ENCODE results near the gene LYRM9. TPM values are rescaled to one million over a fixed set of nuclear protein-coding genes. Genes with fewer than 3 reads are reported as not detected.

LYRM9 gene
- total and polyA plus RNA-seq, 4 donors: 7.0 to 15.3 (median 8.8) TPM

DNA sequence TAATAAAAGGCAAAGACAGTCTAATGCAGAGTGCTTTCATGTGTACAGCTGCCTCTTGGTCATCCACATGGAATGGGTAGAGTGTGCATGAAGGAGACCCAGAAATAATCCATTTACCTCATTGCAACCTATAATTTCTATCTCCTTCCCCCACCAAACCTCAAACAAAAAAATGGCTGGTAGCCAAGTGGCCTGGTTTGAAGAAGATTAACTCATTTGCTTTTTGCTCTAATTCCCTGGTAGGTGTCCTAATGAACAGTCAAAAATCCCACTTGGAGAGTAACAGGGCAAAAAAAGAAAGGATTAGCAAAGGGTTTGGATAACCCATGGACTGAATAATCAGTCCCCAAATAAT, 13.0 kb upstream of the LYRM9 start:
- peaks cover 0 to 2% (median 0%) of the 10 kb centered on the region in 4 donors for H3K9me3 ChIP-seq (ENCODE audit: control insufficient read depth in 4 of 4, insufficient read depth in 3 of 4, low read length in 3 of 4)
- no peaks in the 10 kb centered on the region for H3K27me3 ChIP-seq (ENCODE audit: control insufficient read depth in 3 of 3, insufficient read depth in 3 of 3, low read length in 2 of 3)
- no peaks in the 10 kb centered on the region for H3K36me3 ChIP-seq (ENCODE audit: control insufficient read depth in 4 of 4, insufficient read depth in 4 of 4, low read length in 4 of 4)
- no peak overlapping the region for H3K27ac ChIP-seq (ENCODE audit: low read depth in 1 of 2, low read length in 1 of 2)
- ATAC-seq (ENCODE audit: insufficient read depth, low FRiP score) (no peak), DNase-seq (no peak)
- H3K9ac ChIP-seq (ENCODE audit: insufficient read depth in 1 of 2, low read length in 2 of 2): no peak overlapping the region
- TF ChIP-seq, protein P1, sequence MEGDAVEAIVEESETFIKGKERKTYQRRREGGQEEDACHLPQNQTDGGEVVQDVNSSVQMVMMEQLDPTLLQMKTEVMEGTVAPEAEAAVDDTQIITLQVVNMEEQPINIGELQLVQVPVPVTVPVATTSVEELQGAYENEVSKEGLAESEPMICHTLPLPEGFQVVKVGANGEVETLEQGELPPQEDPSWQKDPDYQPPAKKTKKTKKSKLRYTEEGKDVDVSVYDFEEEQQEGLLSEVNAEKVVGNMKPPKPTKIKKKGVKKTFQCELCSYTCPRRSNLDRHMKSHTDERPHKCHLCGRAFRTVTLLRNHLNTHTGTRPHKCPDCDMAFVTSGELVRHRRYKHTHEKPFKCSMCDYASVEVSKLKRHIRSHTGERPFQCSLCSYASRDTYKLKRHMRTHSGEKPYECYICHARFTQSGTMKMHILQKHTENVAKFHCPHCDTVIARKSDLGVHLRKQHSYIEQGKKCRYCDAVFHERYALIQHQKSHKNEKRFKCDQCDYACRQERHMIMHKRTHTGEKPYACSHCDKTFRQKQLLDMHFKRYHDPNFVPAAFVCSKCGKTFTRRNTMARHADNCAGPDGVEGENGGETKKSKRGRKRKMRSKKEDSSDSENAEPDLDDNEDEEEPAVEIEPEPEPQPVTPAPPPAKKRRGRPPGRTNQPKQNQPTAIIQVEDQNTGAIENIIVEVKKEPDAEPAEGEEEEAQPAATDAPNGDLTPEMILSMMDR (IDR thresholded peaks at IDR 0.05; ENCODE audit: control extremely low read depth, extremely low read depth): no peak
- peaks cover 0 to 8% (median 0%) of the 10 kb centered on the region in 5 donors for H3K4me1 ChIP-seq (ENCODE audit: control insufficient read depth in 5 of 5, insufficient read depth in 5 of 5, low read length in 5 of 5)
- H3K4me3 ChIP-seq: no peak overlapping the region

DNA sequence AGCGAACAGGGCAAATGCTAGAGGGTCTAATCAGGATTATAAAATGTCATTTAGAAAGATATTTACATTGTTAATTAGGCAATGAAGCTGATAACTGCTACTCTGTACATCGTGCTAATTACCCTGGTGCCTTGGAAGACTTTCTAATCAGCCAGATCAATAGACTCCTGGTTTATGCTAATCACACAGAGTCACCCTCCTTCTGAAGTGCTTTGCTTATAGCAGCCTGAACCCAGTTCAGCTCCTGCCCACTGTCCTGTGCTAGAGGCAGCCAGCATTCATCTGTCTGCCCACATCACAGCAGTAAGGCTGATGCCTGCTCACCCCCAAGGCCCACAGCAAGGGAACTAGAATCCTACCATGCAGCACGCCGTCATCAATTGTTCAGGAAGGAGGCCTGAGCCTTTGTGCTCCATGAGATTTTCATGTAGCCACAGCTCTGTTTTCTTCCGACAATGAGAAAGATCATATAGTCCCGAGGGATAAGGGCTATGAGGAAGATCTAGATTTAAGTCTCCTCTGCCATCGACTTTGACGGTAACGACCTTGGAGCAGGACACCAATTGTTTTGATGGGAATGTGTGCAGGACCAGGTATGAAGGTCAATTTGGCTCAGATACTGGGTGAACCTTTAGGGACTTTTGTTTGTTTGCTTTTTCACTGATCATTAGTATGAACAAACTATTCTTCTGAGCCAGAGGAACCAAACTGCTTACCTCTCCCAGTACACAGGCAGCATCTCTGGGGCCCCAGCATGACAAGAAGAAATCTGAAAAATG, 12.5 kb upstream of the LYRM9 start:
- no peak for DNase-seq
- H3K4me1 ChIP-seq (ENCODE audit: control insufficient read depth in 5 of 5, insufficient read depth in 5 of 5, low read length in 5 of 5): peaks cover 0 to 8% (median 0%) of the 10 kb centered on the region in 5 donors
- no peaks in the 10 kb centered on the region for H3K36me3 ChIP-seq (ENCODE audit: control insufficient read depth in 4 of 4, insufficient read depth in 4 of 4, low read length in 4 of 4)
- H3K27me3 ChIP-seq (ENCODE audit: control insufficient read depth in 3 of 3, insufficient read depth in 3 of 3, low read length in 2 of 3): no peaks in the 10 kb centered on the region
- ATAC-seq (ENCODE audit: insufficient read depth, low FRiP score): no peak
- H3K4me3 ChIP-seq: no peak overlapping the region
- WGBS, 2 donors: 81 to 88% methylated on average over 9 of the region's 9 CpGs
- H3K9ac ChIP-seq (ENCODE audit: insufficient read depth in 1 of 2, low read length in 2 of 2): no peak overlapping the region
- H3K27ac ChIP-seq (ENCODE audit: low read depth in 1 of 2, low read length in 1 of 2): no peak overlapping the region
- TF ChIP-seq, protein P1 (IDR thresholded peaks at IDR 0.05; ENCODE audit: control extremely low read depth, extremely low read depth): no peak
- peaks cover 0 to 2% (median 0%) of the 10 kb centered on the region in 4 donors for H3K9me3 ChIP-seq (ENCODE audit: control insufficient read depth in 4 of 4, insufficient read depth in 3 of 4, low read length in 3 of 4)

DNA sequence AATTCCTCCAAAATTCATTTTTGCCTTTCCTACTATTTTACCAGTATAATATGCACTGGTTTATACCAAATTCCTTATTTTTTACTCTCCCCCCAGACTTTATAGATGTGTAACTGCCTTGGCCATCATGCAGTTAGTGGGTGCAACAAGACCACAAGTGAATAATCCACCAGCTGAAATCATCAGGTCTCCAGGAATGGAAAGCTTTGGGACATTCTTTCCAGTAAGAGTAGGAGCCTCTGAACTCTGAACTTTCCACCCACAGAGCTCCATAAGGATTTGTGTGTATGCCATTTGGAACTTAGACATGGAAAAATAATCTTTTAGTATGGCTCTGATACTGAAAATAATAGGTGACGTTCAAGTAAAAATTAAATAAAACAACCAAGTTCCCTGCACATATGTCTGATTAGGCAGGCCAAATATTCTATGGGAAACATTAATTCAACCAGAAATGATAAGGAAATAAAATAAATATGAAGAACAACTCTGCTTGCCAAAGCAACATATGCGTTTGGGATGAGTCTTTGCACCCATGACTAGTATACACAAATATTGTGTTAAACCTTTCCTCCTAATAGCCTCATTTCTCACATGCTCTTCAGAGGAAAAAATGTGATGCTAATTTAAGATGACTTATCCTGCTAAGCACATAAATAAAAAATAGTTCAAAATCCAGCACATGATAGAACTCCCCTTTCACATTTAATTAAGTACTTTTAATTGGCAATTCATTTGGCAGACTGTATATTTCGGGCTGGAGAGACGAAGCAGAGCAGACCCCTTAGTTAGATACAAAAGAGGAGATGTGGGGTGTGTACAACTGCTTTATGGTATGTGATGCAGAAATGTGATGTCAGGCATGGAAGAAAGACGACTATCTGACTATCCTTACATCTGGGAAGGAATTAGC, 11.6 kb upstream of the LYRM9 start:
- Histone ChIP-seq H3K9me3 (ENCODE audit: control insufficient read depth in 4 of 4, insufficient read depth in 3 of 4, low read length in 3 of 4) (peaks cover 0 to 2% (median 0%) of the 10 kb centered on the region in 4 donors), H3K4me1 (ENCODE audit: control insufficient read depth in 5 of 5, insufficient read depth in 5 of 5, low read length in 5 of 5) (peaks cover 0 to 8% (median 0%) of the 10 kb centered on the region in 5 donors), H3K4me3 (no peak overlapping the region), H3K36me3 (ENCODE audit: control insufficient read depth in 4 of 4, insufficient read depth in 4 of 4, low read length in 4 of 4) (no peaks in the 10 kb centered on the region), H3K9ac (ENCODE audit: insufficient read depth in 1 of 2, low read length in 2 of 2) (no peak overlapping the region), H3K27ac (ENCODE audit: low read depth in 1 of 2, low read length in 1 of 2) (no peak overlapping the region), H3K27me3 (ENCODE audit: control insufficient read depth in 3 of 3, insufficient read depth in 3 of 3, low read length in 2 of 3) (no peaks in the 10 kb centered on the region)
- ATAC-seq (ENCODE audit: insufficient read depth, low FRiP score) (no peak), DNase-seq (no peak)
- 78 to 89% methylated on average over 5 of the region's 5 CpGs for WGBS, 2 donors
- TF ChIP-seq, protein P1 (IDR thresholded peaks at IDR 0.05; ENCODE audit: control extremely low read depth, extremely low read depth): no peak
